Measurements from ENCODE around the gene SPEG.

Gene SPEG

GRCh38 chr2:219434718-219435525 lies at the start of gene SPEG:
Gene SPEG (plus strand): TSS chr2:219434843. CDS start chr2:219434978, 135 bp downstream.
- H3K4me3 ChIP-seq (ENCODE audit: control insufficient read depth, low read depth, low read length): no peak within 1 kb of the TSS
- no peak for DNase-seq (ENCODE audit: low read depth)
- TF ChIP-seq, protein P1, sequence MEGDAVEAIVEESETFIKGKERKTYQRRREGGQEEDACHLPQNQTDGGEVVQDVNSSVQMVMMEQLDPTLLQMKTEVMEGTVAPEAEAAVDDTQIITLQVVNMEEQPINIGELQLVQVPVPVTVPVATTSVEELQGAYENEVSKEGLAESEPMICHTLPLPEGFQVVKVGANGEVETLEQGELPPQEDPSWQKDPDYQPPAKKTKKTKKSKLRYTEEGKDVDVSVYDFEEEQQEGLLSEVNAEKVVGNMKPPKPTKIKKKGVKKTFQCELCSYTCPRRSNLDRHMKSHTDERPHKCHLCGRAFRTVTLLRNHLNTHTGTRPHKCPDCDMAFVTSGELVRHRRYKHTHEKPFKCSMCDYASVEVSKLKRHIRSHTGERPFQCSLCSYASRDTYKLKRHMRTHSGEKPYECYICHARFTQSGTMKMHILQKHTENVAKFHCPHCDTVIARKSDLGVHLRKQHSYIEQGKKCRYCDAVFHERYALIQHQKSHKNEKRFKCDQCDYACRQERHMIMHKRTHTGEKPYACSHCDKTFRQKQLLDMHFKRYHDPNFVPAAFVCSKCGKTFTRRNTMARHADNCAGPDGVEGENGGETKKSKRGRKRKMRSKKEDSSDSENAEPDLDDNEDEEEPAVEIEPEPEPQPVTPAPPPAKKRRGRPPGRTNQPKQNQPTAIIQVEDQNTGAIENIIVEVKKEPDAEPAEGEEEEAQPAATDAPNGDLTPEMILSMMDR (conservative IDR thresholded peaks at IDR 0.05; ENCODE audit: control insufficient read depth, insufficient read depth, low read depth, low read length): no peak

- no peak overlapping the region for H3K4me3 ChIP-seq (ENCODE audit: control insufficient read depth, low read depth, low read length)
- peak; percentile 23 for DNase-seq (ENCODE audit: low read depth)
- TF ChIP-seq, protein P1 (conservative IDR thresholded peaks at IDR 0.05; ENCODE audit: control insufficient read depth, insufficient read depth, low read depth, low read length): no peak
These were observed 49.8 kb upstream of the SPEG start for GRCh38 chr2:219384859-219385258.

DNA sequence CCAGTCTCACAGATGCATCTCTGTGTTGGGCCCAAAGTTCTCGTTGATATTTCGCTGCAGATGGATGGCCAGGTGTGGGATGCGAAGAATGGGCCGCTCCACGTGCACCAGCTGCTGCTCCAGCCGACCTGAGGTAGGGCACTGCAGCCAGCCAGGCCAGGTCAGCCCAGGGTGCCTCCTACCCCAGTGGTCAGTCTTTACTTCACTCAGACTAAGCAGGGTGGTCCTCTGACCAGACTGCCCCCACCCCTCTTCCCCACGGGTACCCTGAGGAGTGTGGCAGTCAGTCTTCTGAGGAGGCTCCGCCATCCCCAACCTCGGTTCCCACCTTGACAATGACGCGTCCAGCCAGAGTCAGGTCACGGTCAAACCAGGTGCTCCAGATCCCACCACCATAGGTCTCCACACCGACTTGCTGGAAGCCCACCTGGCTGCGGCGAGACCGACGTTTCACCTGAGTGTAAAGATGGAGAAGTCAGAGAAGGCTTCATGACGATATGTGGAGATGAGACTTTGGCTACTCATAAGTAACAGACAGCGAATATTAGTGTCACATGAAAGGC lies 48.6 kb upstream of the SPEG start:
- no peak overlapping the region for H3K4me3 ChIP-seq (ENCODE audit: control insufficient read depth, low read depth, low read length)
- TF ChIP-seq, protein P1 (conservative IDR thresholded peaks at IDR 0.05; ENCODE audit: control insufficient read depth, insufficient read depth, low read depth, low read length): no peak

GRCh38 chr2:219386532-219387280 lies 47.9 kb upstream of the SPEG start:
- DNase-seq (ENCODE audit: low read depth): no peak
- H3K4me3 ChIP-seq (ENCODE audit: control insufficient read depth, low read depth, low read length): peak overlapping the region; percentile 88
- TF ChIP-seq, protein P1 (conservative IDR thresholded peaks at IDR 0.05; ENCODE audit: control insufficient read depth, insufficient read depth, low read depth, low read length): no peak

More for the DNA sequence above, 48.6 kb upstream of the SPEG start:
- DNase-seq (ENCODE audit: low read depth): no peak

DNA sequence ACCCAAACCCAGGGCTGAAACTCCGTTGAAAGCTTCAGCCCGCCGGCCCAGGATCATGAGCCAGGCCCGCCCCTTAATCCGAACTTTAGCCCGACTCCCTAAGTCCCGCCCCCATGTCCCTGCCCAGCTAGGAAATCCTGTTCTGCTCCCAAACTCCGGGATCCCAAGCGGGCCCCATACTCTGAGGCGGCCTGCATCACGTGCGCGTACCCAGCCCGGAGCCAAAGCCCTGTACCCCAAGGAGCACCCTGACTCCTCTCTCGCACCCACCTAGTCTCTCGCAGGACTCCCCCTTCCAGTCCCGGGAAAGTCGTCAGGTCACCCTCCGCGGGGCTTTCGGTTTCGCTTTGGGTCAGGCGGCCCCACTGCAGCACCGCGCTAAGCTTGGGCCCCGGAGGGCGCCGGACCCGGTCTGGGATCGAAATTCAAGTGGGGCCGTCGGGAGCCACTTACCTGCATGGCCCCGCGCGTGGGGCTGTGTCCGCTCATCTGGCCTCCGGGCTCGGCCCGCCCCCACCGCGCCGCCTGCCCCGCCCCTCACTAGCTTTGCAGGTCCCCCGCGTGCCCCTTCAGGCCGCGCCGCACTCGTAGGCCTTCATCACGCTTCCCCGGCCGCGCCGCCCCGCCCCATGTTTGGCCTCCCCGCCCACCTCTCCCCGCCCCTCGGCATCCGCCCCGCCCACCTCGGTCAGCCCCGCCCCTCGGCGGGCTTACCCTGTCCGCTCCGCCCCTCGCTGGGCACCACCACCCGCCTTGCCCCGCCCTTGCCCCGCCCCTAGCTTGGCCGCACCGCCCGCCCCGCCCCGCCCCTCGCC lies 47.1 kb upstream of the SPEG start, which contains the start of gene DNPEP:
Gene DNPEP, minus strand, starts transcription at position 607 of the 815 bp plus-strand sequence. Its CDS starts 118 bp downstream, at position 489.
- TF ChIP-seq, protein P1 (conservative IDR thresholded peaks at IDR 0.05; ENCODE audit: control insufficient read depth, insufficient read depth, low read depth, low read length): no peak
- peak within 1 kb of the TSS; percentile 88 for H3K4me3 ChIP-seq (ENCODE audit: control insufficient read depth, low read depth, low read length)
- peak; percentile 85 for DNase-seq (ENCODE audit: low read depth)

Measured in fibroblast of mammary gland (primary cell).